ENCODE measurements around the gene TRIM50.
"Not testable (repeated sequence)": the region's sequence is repeated elsewhere in the genome, so short reads cannot be mapped to it uniquely, and the experiment has no call there.

The TRIM50 gene

GRCh38 chr7:73327922-73328321, at the start of gene TRIM50, which contains the start of gene FKBP6:
TSS of gene TRIM50 (minus strand) at chr7:73328082. CDS start at chr7:73324787, 3,295 bp downstream.
TSS of gene FKBP6 (plus strand) at chr7:73328161. CDS start at chr7:73328429, 268 bp downstream.
- not testable (repeated sequence) for DNase-seq (ENCODE audit: low spot score); FAIRE-seq

- FAIRE-seq: no peak
- DNase-seq (ENCODE audit: low spot score): no peak
Measured at GRCh38 chr7:73376671-73377412, 49.0 kb upstream of the TRIM50 start.

DNA sequence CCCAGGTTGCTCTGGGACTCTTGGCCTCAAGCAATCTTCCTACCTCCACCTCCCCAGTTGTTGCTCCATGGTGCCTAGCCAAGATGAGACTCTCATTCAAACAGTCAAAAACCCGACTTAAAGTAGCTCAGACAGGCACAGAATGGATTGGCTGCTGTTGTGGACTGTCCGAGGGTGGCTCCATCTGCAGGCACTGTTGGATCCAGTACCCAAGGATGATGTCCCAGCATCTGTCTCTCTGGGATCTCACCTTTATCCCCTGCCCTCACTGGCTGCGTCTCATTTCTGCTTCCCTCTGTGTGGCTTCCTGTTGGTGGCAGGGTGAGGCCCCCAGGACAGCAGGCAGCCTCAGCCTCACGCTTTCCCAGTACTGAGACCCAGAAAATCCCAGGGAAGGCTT, 48.4 kb upstream of the TRIM50 start:
- DNase-seq (ENCODE audit: low spot score): not testable (repeated sequence)

GRCh38 chr7:73373741-73374140, 45.9 kb upstream of the TRIM50 start:
- no peak for DNase-seq (ENCODE audit: low spot score)
- no peak for FAIRE-seq

More for the DNA sequence above, 48.4 kb upstream of the TRIM50 start:
- FAIRE-seq: not testable (repeated sequence)

DNA sequence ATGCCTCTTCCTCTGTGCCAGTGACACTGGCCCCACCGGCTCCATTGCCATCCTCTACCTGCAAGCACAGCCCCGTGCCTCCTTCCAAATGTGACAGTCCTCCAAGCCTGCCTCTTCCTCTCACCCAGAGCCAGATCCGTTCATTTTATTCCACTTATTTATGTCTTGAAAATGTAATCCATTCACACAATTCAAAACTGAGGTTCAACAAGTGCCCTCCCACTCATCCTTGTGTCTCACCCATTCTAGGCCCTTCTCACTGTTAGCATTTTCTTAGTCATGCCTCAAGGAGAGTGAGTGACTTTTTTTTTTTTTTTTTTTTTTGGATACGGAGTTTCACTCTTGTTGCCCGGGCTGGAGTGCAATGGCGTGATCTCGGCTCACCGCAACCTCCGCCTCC, 41.7 kb upstream of the TRIM50 start:
- no peak for DNase-seq (ENCODE audit: low spot score)
- FAIRE-seq: no peak

DNA sequence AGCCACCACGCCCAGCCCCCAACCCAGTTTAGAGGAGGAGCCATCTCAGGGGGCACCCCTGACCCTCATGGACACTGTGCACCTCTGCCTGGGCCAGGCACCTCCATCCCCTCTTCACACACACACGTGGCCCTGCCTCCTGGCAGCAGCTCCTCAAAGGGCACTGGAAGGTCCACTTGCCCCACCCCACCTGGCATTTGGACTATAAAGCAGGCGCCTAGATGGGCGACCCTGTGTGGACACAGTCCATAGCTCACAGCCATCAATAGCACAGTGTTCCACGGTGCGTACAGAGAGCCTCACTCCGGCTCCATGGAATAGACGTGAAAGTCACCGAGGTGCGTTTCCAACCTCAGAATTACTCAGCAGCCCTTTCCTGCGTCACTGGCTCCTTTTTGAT, 41.1 kb upstream of the TRIM50 start:
- DNase-seq (ENCODE audit: low spot score): no peak
- no peak for FAIRE-seq

- FAIRE-seq: no peak
- DNase-seq (ENCODE audit: low spot score): no peak
Measured at GRCh38 chr7:73366990-73367389, 39.1 kb upstream of the TRIM50 start.

DNA sequence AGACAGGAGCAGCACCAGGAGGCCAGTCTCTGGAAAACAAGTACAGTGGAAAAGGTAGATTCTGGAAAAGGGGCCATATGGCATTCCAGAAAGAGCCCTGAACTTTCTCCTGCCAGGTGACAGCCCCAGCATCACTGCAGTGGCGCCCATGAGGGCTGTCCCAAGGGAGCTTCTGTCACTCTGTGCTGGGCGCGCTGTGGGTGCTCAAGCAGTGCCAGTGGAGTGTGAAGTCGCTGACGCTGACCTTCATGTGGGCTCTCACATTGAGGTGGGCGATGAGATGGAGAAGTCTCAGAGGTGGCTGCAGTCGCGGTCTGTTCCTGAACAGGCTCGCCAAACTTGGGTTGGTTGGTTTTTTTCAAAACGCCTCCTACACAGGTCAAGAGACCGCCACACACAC, 38.2 kb upstream of the TRIM50 start:
- DNase-seq (ENCODE audit: low spot score) (no peak), FAIRE-seq (no peak)

DNA sequence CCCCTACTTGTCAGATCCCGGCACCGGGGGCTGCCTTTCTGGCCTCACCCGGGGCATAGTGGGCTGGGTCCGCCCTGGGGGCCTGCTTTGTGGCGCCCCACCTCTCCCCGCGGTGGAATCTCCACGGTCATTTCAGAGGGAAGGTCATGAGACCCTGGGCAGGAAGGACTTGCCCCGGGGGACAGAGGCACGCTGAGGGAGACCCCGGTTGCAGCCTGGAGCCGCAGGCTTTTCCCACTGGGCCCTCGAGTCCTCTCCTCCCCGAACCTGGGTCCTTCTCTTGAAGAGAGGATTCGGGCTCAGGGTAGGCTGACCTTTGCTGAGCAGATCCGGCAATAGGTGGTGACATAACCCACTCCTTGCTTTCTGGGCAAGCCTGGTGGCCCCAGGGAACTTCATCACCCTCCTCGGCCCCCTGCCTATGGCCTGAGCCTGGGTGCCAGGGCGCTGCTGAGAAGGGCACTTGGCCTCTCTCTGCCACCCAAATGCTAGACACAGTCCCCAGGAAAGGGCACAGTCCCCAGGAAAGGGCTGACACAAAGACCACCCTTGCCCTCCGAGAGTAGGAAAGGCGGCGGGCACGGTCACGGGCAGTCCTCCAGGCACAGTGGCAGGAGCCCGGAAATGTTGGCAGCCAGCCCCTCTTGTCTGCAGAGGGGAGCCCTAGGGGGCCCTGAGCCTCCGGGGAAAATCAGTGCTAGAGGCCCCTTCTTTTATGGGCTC, 36.3 kb upstream of the TRIM50 start:
- no peak for FAIRE-seq
- DNase-seq (ENCODE audit: low spot score): no peak

GRCh38 chr7:73363225-73364005, 35.5 kb upstream of the TRIM50 start:
- DNase-seq (ENCODE audit: low spot score): no peak
- no peak for FAIRE-seq

DNA sequence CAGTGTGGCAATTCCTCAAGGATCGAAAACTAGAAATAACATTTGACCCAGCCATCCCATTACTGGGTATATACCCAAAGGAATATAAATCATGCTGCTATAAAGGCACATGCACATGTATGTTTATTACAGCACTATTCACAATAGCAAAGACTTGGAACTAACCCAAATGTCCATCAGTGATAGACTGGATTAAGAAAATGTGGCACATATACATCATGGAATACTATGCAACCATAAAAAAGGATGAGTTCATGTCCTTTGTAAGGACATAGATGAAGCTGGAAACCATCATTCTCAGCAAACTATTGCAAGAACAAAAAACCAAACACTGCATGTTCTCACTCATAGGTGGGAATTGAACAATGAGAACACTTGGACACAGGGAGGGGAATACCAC, 32.7 kb upstream of the TRIM50 start:
- not testable (repeated sequence) for FAIRE-seq; DNase-seq (ENCODE audit: low spot score)

- FAIRE-seq: no peak
- no peak for DNase-seq (ENCODE audit: low spot score)
Measured at GRCh38 chr7:73359746-73360375, 32.0 kb upstream of the TRIM50 start.

GRCh38 chr7:73359306-73359705, 31.4 kb upstream of the TRIM50 start:
- FAIRE-seq (no peak), DNase-seq (ENCODE audit: low spot score) (no peak)

DNA sequence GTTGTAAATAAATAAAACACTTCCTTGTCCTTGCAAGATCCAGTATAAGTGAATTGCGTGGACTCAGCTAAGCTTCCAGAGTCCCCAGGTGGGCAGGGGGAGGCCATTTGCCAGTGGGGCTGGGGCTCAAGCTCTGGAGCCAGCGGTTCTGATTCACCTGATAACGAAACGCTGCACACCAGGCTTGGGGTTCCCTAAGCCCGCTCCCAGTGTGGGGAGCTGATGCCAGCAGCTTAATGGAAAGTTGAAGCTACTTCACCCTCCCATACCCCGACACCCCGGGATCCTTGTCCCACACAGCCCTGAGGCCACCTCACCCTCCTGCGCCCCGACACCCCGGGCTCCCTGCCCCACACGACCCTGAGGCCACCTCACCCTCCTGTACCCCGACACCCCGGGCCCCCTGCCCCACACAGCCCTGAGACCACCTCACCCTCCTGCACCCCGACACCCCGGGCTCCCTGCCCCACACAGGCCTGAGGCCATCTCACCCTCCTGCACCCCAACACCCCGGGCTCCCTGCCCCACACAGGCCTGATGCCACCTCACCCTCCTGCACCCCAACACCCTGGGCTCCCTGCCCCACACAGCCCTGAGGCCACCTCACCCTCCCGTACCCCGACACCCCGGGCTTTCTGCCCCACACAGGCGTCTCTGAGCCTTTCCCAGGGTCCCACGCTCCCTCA, 30.9 kb upstream of the TRIM50 start:
- DNase-seq (ENCODE audit: low spot score) (no peak), FAIRE-seq (no peak)

DNA sequence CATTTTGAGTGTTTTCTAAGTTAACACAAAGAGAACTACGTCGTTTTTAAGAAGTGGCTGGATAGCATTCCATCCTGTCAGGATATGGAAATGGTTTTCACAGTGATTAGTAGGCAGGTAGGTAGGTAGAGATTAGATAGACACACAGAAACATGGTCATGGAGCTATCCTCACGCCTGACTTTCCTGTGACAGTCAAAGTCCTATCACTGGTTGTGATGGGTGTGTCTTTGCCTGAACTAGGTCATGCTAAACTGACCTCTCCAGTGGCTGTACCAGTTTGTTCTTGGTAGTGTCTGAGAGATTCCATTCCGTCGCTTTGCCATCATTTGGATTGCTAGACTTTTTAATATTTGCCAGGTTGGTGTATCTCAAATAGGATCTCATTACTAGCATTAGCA, 28.3 kb upstream of the TRIM50 start:
- no peak for DNase-seq (ENCODE audit: low spot score)

DNA sequence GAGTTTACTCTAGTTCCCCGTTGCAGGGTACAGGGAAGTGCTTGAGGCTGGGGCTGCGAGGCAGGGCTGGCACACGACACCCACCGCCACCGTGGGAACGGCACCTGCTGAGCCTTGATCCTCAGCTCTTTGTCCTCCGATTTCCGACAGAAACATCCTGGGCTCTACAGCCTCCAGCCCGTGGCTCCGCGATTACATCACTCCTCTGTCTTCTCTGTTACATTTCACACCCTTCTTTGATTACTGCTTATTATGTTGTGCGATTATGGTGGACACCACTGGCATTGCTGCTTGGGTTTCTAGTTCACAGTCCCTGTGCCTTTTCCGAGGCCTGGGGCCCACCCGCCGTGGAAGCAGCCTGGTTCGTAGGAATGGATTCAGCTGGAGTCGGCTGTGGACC, 26.9 kb upstream of the TRIM50 start:
- DNase-seq (ENCODE audit: low spot score) (no peak), FAIRE-seq (no peak)

More for the DNA sequence above, 28.3 kb upstream of the TRIM50 start:
- no peak for FAIRE-seq

- no peak for FAIRE-seq
- DNase-seq (ENCODE audit: low spot score): no peak
Measured at GRCh38 chr7:73354196-73354595, 26.3 kb upstream of the TRIM50 start.

GRCh38 chr7:73353243-73353642, 25.4 kb upstream of the TRIM50 start:
- DNase-seq (ENCODE audit: low spot score): no peak
- no peak for FAIRE-seq

DNA sequence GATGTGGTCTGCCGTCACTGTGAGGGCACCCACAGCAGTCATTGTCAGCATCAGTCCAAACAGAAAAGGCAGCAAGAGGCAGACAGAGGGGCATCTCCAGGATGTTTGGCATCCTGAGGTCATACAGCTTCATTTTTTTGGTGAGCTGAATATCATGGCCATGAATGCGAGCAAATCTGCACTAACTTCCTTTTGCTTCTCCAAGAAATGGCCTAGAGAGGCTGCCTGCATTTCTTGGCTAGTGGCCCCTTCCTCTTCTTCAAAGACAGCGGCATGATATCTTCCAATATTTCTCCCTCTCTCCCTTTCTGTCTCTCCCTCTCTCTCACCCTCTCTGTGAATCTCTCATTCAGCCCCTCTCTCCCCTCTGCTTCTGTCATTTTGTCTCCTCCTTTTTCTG, 24.9 kb upstream of the TRIM50 start:
- FAIRE-seq (no peak), DNase-seq (ENCODE audit: low spot score) (no peak)

GRCh38 chr7:73351447-73352167, 23.7 kb upstream of the TRIM50 start:
- FAIRE-seq (no peak), DNase-seq (ENCODE audit: low spot score) (no peak)
